CD8-positive, alpha-beta memory T cell (primary cell): ENCODE measurements around the gene ZMIZ1. TPM values are rescaled to one million over a fixed set of nuclear protein-coding genes. Genes with fewer than 3 reads are reported as not detected.

Experiments
- CTCF ChIA-PET: fragments of 350-600 bp; sonication (Branson Sonifier 250); formaldehyde crosslinking; loops from one replicate; lab custom pipeline; 2021; ENCODE audit warnings: antibody characterized with exemption; lab: Charles Lee
- POLR2A ChIA-PET: fragments of 350-600 bp; sonication (Branson Sonifier 250); formaldehyde crosslinking; loops from one replicate; lab custom pipeline; 2021; ENCODE audit warnings: antibody characterized with exemption; lab: Charles Lee
- DNase-seq, 5 donors: peaks; one replicate each; pipeline versions ENCODE4 v3.0.0 to v3.0.0-alpha.2; 2020 to 2022; ENCODE audit warnings: mixed read lengths in 1 of 5
- H3K27ac ChIP-seq: one replicate; pipeline ENCODE4 v1.7.0; 2013; ENCODE audit warnings: low read depth, mild to moderate bottlenecking, low read length, moderate library complexity
- H3K27me3 ChIP-seq: 2 replicates; pipeline ENCODE4 v1.7.0; 2013; ENCODE audit warnings: low read length, mild to moderate bottlenecking; ENCODE audit not compliant: insufficient read depth, poor library complexity, severe bottlenecking
- H3K36me3 ChIP-seq: 2 replicates; pipeline ENCODE4 v1.7.0; 2013; ENCODE audit warnings: mild to moderate bottlenecking, low read length, moderate library complexity; ENCODE audit not compliant: insufficient read depth
- H3K4me1 ChIP-seq: 2 replicates; pipeline ENCODE4 v1.7.0; 2013; ENCODE audit warnings: mild to moderate bottlenecking, low read length, moderate library complexity; ENCODE audit not compliant: insufficient read depth
- H3K4me3 ChIP-seq: 2 replicates; pipeline ENCODE4 v1.7.0; 2013; ENCODE audit warnings: mild to moderate bottlenecking, low read length
- H3K9me3 ChIP-seq: 2 replicates; pipeline ENCODE4 v1.7.0; 2013; ENCODE audit warnings: mild to moderate bottlenecking, low read length
- H3K27ac Mint-ChIP-seq, 8 donors: one replicate each; pipeline ENCODE4 v1.8.0; 2020 to 2021; ENCODE audit warnings: mixed read lengths in 8 of 8, mild to moderate bottlenecking in 6 of 8, inconsistent platforms in 3 of 8, moderate library complexity in 3 of 8
- H3K27me3 Mint-ChIP-seq, 2 donors: one replicate each; pipeline ENCODE4 v1.8.0; 2020 to 2021; ENCODE audit warnings: mixed read lengths in 2 of 2, mild to moderate bottlenecking in 1 of 2, moderate library complexity in 1 of 2
- H3K36me3 Mint-ChIP-seq, 3 donors: one replicate each; pipeline ENCODE4 v1.8.0; 2020 to 2021; ENCODE audit warnings: mixed read lengths in 3 of 3, inconsistent platforms in 1 of 3, mild to moderate bottlenecking in 1 of 3
- H3K4me1 Mint-ChIP-seq, 3 donors: one replicate each; pipeline ENCODE4 v1.8.0; 2020 to 2021; ENCODE audit warnings: mixed read lengths in 3 of 3, inconsistent platforms in 1 of 3, mild to moderate bottlenecking in 1 of 3
- H3K4me3 Mint-ChIP-seq, 7 donors: one replicate each; pipeline ENCODE4 v1.8.0; 2020 to 2021; ENCODE audit warnings: mixed read lengths in 7 of 7, mild to moderate bottlenecking in 6 of 7, moderate library complexity in 4 of 7, inconsistent platforms in 2 of 7
- H3K9me3 Mint-ChIP-seq, 5 donors: one replicate each; pipeline ENCODE4 v1.8.0; 2020 to 2022; ENCODE audit warnings: mixed read lengths in 5 of 5, mild to moderate bottlenecking in 3 of 5, moderate library complexity in 2 of 5, inconsistent platforms in 1 of 5
- polyA plus RNA-seq: library from polyadenylated mRNA; unstranded; fragments of 300-500 nt; fragmentation: Illumina TruSeq; gene quantifications from one replicate; pipeline ENCODE4 v1.2.3, GENCODE V29; 2021
- total RNA-seq, 2 experiments: library from RNA; stranded (reverse); gene quantifications; one replicate each; pipeline ENCODE4 v1.2.3, GENCODE V29; 2021

ZMIZ1 gene
- total and polyA plus RNA-seq, 3 experiments from 2014 or later: 8.0 to 36.3 (median 34.7) TPM

DNA sequence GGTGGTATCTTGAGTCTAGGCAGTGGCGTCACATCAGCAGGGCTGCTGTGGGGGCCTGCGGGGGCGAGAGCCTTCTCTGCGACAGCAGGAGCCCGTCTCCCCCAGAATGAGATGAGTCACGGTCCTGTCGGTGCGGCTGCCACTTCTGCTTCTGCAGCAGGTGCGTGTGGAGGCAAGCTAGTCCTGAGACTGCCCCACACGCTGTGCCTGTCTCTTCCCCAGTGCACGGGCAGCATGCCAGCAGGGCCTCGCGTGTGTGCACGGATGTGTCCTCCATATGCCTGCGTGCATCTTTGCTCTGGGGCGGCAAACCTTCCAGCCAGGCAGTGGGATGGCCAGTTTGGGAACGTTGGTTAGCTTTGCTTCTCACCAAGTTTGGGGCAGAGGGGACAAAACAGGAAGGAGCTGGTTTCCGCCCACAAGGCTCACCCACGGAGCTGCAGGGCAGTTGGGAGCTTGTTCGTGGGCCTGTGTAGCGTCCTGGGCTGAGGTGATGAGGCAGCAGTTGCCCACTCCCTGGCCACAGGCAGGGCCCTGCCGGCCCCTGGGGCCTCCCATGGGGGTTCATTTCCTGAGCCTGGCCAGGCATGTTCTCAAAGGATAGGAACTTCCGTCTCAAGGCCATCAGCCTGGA is 217.7 kb downstream of the ZMIZ1 start:
- DNase-seq: peak; percentile 63 to 95 (median 73)
- H3K36me3 Mint-ChIP-seq: peaks cover 0 to 21% (median 7%) of the 10 kb centered on the region in 3 donors
- Histone ChIP-seq H3K4me3 (peak overlapping the region; percentile 41), H3K9me3 (no peaks in the 10 kb centered on the region), H3K27ac (peak overlapping the region; percentile 36), H3K36me3 (no peaks in the 10 kb centered on the region), H3K4me1 (peaks cover 47% of the 10 kb centered on the region), H3K27me3 (no peaks in the 10 kb centered on the region)
- ChIA-PET CTCF (interaction anchor here (0.9 to 2.4 kb wide), 7 partner anchors 11 to 88 kb away, joined by 3 to 11 read pairs (median 5); no protein-coding TSS in a partner anchor), POLR2A (interaction anchor here (0.8 to 1.6 kb wide), 6 partner anchors 9 to 42 kb away, joined by 3 to 11 read pairs (median 5); no protein-coding TSS in a partner anchor)
- no peaks in the 10 kb centered on the region for H3K27me3 Mint-ChIP-seq
- H3K4me3 Mint-ChIP-seq: peak overlapping the region; percentile 7 to 89 (median 82)
- peak overlapping the region; percentile 93 to 100 (median 96) for H3K27ac Mint-ChIP-seq
- H3K9me3 Mint-ChIP-seq: no peaks in the 10 kb centered on the region
- peaks cover 48 to 68% (median 53%) of the 10 kb centered on the region in 3 donors for H3K4me1 Mint-ChIP-seq

DNA sequence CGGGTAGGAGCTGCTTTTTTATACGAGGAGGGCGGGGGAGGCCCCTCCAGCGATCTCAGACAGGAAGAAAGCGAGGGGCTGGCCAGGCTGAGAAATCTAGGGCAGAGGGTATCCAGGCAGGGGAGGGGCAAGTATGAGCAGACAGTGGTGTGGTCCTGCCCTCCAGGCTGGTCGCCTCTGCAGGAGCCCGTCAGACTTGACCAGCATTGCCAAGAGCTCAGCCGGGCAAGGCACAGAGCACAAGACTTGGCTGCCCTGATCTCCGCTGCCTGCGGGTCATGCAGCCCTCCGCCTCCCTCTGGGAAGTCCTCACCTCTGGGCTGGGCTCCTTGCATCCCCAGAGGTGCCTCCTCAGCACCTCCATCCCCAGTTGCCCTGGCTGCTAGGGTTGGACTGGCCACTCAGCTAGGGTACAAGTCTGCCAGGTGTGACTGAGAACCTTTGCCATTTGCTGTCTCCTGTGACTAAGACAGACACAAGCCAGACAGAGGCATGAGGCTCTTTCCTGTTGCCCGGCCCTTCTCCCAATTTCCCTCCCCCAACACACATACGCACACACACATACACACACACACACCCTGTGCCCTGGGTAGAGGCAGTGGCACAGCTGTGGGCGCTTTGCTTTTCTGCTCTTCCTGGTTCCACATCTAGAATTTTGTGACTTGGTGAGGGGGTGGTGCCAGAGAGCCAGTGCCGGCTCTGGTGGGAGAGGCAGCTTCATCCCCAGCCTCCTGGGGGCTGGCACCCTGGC is 219.4 kb downstream of the ZMIZ1 start:
- H3K9me3 ChIP-seq: no peaks in the 10 kb centered on the region
- ChIA-PET POLR2A (no interaction called here), CTCF (interaction anchor here (0.8 to 2.4 kb wide), 4 partner anchors 28 to 179 kb away, joined by 4 to 11 read pairs (median 6); no protein-coding TSS in a partner anchor)
- no peak overlapping the region for H3K27ac ChIP-seq
- peaks cover 46% of the 10 kb centered on the region for H3K4me1 ChIP-seq
- no peaks in the 10 kb centered on the region for H3K27me3 ChIP-seq
- Mint-ChIP-seq H3K36me3 (peaks cover 0 to 23% (median 7%) of the 10 kb centered on the region in 3 donors), H3K27me3 (no peaks in the 10 kb centered on the region), H3K27ac (peak overlapping the region; percentile 37 to 100 (median 83)), H3K9me3 (no peaks in the 10 kb centered on the region), H3K4me3 (no peak overlapping the region), H3K4me1 (peaks cover 48 to 77% (median 53%) of the 10 kb centered on the region in 3 donors)
- DNase-seq: no peak
- no peak overlapping the region for H3K4me3 ChIP-seq
- H3K36me3 ChIP-seq: no peaks in the 10 kb centered on the region

DNA sequence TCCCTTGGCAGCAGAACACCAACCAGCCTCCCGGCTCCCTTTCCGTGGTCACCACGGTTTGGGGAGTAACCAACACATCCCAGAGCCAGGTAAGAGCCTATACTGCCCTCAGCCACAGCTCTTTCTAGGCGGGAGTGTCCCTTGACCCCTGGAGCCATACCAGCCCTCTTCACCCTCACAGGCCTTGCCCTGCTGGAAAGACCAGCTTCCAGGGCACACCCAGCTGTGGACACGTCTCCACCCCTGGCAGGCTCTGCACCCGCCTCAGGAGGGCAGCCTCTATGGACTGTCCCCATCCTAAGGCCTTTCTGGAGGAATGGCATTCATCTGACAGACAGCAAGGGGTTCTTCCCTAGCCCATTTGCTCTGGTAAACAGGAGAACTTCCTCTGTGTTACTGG is 221.0 kb downstream of the ZMIZ1 start:
- H3K9me3 ChIP-seq: no peaks in the 10 kb centered on the region
- H3K27ac Mint-ChIP-seq: peak overlapping the region in 5 of 8 donors; percentile 69 to 97 (median 77)
- POLR2A ChIA-PET: no interaction called here
- H3K27me3 ChIP-seq: no peaks in the 10 kb centered on the region
- no peaks in the 10 kb centered on the region for H3K36me3 ChIP-seq
- H3K27me3 Mint-ChIP-seq: no peaks in the 10 kb centered on the region
- H3K9me3 Mint-ChIP-seq: no peaks in the 10 kb centered on the region
- H3K36me3 Mint-ChIP-seq: peaks cover 0 to 31% (median 9%) of the 10 kb centered on the region in 3 donors
- H3K4me1 Mint-ChIP-seq: peaks cover 38 to 60% (median 40%) of the 10 kb centered on the region in 3 donors
- H3K4me3 Mint-ChIP-seq: no peak overlapping the region
- no peak overlapping the region for H3K27ac ChIP-seq
- no peak overlapping the region for H3K4me3 ChIP-seq
- CTCF ChIA-PET: interaction anchor here (1.6 kb wide), 1 partner anchor 34 kb away, joined by 3 read pairs; no protein-coding TSS in a partner anchor
- no peak for DNase-seq
- peaks cover 30% of the 10 kb centered on the region for H3K4me1 ChIP-seq

DNA sequence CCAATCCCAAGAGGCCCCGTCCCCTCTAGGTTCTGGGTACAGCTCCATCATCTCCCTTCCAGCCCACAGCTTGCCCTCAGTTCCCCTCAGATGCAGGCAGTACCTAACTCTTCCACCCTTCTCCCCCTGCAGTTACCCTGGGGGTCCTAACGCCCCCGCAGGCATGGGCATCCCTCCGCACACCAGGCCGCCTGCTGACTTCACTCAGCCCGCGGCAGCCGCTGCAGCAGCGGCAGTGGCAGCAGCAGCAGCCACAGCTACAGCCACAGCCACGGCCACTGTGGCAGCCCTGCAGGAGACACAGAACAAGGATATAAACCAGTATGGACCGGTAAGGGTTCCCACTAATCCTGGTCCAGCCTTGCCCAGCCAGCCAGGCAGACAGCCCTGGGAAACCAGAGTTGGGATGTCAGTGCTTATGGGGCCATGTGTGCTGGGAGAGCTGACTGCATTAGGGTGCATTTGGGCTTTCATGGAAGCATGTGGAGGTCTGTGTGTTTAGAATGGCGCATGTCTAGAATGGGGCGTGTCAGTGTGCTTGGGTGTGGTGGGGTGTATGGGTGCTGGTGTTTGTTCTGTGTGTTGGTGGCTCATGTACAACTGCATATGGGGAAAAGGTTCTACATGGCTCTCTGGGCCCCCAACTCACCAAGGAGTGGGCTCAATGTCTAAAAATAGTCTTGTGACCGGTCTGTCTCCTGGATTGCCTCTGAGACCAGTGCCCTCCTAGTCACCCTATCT is 223.4 kb downstream of the ZMIZ1 start:
- Mint-ChIP-seq H3K9me3 (no peaks in the 10 kb centered on the region), H3K27me3 (no peaks in the 10 kb centered on the region), H3K27ac (peak overlapping the region in 2 of 8 donors; percentile 1 to 42), H3K4me1 (peaks cover 14 to 36% (median 16%) of the 10 kb centered on the region in 3 donors), H3K4me3 (no peak overlapping the region), H3K36me3 (peaks cover 5 to 52% (median 14%) of the 10 kb centered on the region in 3 donors)
- Histone ChIP-seq H3K4me3 (no peak overlapping the region), H3K9me3 (no peaks in the 10 kb centered on the region), H3K27me3 (no peaks in the 10 kb centered on the region), H3K36me3 (peaks cover 2% of the 10 kb centered on the region), H3K27ac (no peak overlapping the region), H3K4me1 (peaks cover 6% of the 10 kb centered on the region)
- DNase-seq: no peak
- ChIA-PET POLR2A (no interaction called here), CTCF (interaction anchor here (0.6 to 1.4 kb wide), 4 partner anchors 31 to 82 kb away, joined by 3 to 7 read pairs (median 4); no protein-coding TSS in a partner anchor)

DNA sequence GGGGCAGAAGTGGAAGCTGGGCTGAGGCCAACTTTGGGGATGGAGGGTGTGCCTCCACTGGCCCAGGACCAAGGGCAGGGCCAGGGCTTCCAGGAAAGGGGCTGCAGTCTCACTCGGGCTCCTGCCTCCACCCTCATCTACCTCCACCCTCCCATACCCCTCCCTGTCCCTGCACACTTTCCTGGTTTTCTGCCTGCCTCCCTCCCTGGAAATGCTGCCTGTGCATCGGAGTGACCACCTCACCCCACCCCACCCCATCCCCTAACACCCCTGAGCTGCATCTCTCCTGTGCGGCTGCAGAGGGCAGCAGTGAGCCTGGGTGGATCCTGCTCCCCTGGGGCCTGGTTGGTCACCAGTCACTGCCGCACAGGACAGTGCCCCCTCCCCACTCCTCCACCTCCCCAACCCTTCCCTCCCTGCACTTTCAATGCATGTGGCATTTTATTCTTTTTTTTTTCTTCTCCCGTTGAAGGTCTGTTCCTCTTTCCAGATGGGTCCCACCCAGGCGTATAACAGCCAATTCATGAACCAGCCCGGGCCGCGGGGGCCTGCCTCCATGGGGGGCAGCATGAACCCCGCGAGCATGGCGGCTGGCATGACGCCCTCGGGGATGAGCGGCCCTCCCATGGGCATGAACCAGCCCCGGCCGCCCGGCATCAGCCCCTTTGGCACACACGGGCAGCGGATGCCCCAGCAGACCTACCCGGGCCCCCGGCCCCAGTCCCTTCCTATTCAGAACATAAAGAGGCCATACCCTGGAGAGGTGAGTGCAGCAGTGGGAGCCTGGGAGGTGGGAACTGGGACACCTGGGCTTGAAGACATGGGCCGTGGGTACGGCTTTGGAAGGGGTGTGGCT is 224.4 kb downstream of the ZMIZ1 start:
- peaks cover 7 to 27% (median 9%) of the 10 kb centered on the region in 3 donors for H3K4me1 Mint-ChIP-seq
- Histone ChIP-seq H3K4me1 (no peaks in the 10 kb centered on the region), H3K4me3 (no peak overlapping the region), H3K27ac (no peak overlapping the region), H3K9me3 (no peaks in the 10 kb centered on the region), H3K36me3 (peaks cover 4% of the 10 kb centered on the region), H3K27me3 (no peaks in the 10 kb centered on the region)
- no peak overlapping the region for H3K4me3 Mint-ChIP-seq
- H3K36me3 Mint-ChIP-seq: peaks cover 5 to 61% (median 14%) of the 10 kb centered on the region in 3 donors
- ChIA-PET CTCF (interaction anchor here (0.6 to 1.4 kb wide), 6 partner anchors 30 to 81 kb away, joined by 3 to 7 read pairs (median 4); no protein-coding TSS in a partner anchor), POLR2A (no interaction called here)
- no peak for DNase-seq
- peak overlapping the region in 1 of 8 donors; percentile 65 for H3K27ac Mint-ChIP-seq
- no peaks in the 10 kb centered on the region for H3K27me3 Mint-ChIP-seq
- H3K9me3 Mint-ChIP-seq: no peaks in the 10 kb centered on the region

DNA sequence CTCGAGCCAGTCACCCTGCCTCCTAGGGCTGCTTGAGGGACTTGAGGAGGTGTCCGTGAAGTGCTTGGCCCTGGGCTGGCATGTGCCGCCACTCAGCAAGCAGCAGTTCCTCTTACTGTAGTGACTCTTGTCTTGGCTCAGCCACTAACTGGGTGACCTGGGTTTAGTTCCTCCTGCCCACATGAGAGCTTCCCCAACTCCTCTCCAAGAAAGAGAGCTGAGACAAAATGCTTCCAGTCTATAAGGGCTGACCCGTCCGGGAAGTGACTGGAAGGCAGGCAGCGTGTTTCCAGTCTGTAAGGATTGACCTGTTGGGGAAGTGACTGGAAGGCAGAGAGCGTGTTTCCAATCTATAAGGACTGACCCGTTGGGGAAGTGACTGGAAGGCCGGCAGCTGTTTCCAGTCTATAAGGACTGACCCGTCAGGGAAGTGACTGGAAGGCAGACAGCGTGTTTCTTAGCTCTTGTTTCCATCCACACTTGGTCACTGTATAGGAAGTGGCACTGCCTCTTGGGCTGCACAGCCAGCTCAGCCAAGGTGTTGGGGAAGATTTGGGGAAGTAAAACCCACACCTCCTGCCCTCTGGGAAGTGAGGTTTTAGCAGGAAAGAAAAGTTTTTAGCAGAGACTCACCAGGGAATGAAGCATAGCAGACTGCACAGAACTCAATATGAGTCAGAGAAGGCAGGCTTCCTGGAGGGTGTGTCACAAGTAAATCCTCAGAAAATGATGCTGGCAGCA is 225.2 kb downstream of the ZMIZ1 start:
- no peak overlapping the region for H3K4me3 ChIP-seq
- no peaks in the 10 kb centered on the region for H3K27me3 ChIP-seq
- no peak overlapping the region for H3K4me3 Mint-ChIP-seq
- no peak for DNase-seq
- no peaks in the 10 kb centered on the region for H3K9me3 ChIP-seq
- H3K4me1 ChIP-seq: no peaks in the 10 kb centered on the region
- H3K36me3 ChIP-seq: peaks cover 4% of the 10 kb centered on the region
- CTCF ChIA-PET: interaction anchor here (1.2 to 1.4 kb wide), 3 partner anchors 51 to 80 kb away, joined by 3 to 6 read pairs (median 4); no protein-coding TSS in a partner anchor
- H3K27me3 Mint-ChIP-seq: no peaks in the 10 kb centered on the region
- peaks cover 5 to 67% (median 14%) of the 10 kb centered on the region in 3 donors for H3K36me3 Mint-ChIP-seq
- POLR2A ChIA-PET: no interaction called here
- no peaks in the 10 kb centered on the region for H3K9me3 Mint-ChIP-seq
- H3K27ac ChIP-seq: no peak overlapping the region
- peaks cover under 1 to 18% (median 3%) of the 10 kb centered on the region in 3 donors for H3K4me1 Mint-ChIP-seq
- peak overlapping the region in 3 of 8 donors; percentile 55 to 69 (median 61) for H3K27ac Mint-ChIP-seq
